GM12875 (cell line): ENCODE data around the gene ABCC9.

Experiments
- H3K4me3 ChIP-seq: one replicate; pipeline ENCODE4 v1.5.1; 2011; ENCODE audit warnings: low read depth, low read length, control low read depth
- CTCF ChIP-seq: IDR thresholded peaks from 2 replicates; pipeline ENCODE4 v1.5.1; 2011; ENCODE audit warnings: low read depth, mild to moderate bottlenecking, control low read depth, inconsistent platforms, low read length, moderate library complexity, borderline replicate concordance; ENCODE audit not compliant: insufficient read depth

ABCC9 gene

GRCh38 chr12:21895651-21896050, 45.6 kb downstream of the ABCC9 start:
- no peak overlapping the region for H3K4me3 ChIP-seq

GRCh38 chr12:21894792-21895595, 46.2 kb downstream of the ABCC9 start:
- H3K4me3 ChIP-seq, result no peak overlapping the region

More at GRCh38 chr12:21895651-21896050, 45.6 kb downstream of the ABCC9 start:
- TF ChIP-seq CTCF, result no peak

GRCh38 chr12:21893924-21894323, 47.3 kb downstream of the ABCC9 start:
- no peak overlapping the region for H3K4me3 ChIP-seq
- no peak for TF ChIP-seq CTCF

More at GRCh38 chr12:21894792-21895595, 46.2 kb downstream of the ABCC9 start:
- TF ChIP-seq CTCF, result no peak

- H3K4me3 ChIP-seq, result no peak overlapping the region
- no peak for TF ChIP-seq CTCF
These were observed 48.9 kb downstream of the ABCC9 start for GRCh38 chr12:21892341-21892740.

- no peak for TF ChIP-seq CTCF
These were observed 49.4 kb downstream of the ABCC9 start for GRCh38 chr12:21891751-21892217.

GRCh38 chr12:21888276-21888863, 52.9 kb downstream of the ABCC9 start:
- TF ChIP-seq CTCF, result no peak
- H3K4me3 ChIP-seq, result no peak overlapping the region

More at GRCh38 chr12:21891751-21892217, 49.4 kb downstream of the ABCC9 start:
- H3K4me3 ChIP-seq, result no peak overlapping the region
